Peyer's patch (tissue), 4 donors: ENCODE data around the gene ADAM12. TPM values are rescaled to one million over a fixed set of nuclear protein-coding genes. Genes with fewer than 3 reads are reported as not detected.

Source experiments
- DNase-seq, 3 donors: peaks; one replicate each; pipeline ENCODE4 v3.0.0-alpha.2; 2017 to 2019
- H3K27ac ChIP-seq, 4 donors: fragments of 200-600 bp; sonication (generic); one replicate each; pipeline ENCODE4 v1.5.1; 2016 to 2019
- H3K27me3 ChIP-seq, 2 donors: fragments of 200-600 bp; sonication (generic); one replicate each; pipeline ENCODE4 v1.5.1; 2019
- H3K36me3 ChIP-seq, 3 donors: fragments of 200-600 bp; sonication (generic); one replicate each; pipeline ENCODE4 v1.5.1; 2016 to 2019
- H3K4me1 ChIP-seq, 4 donors: fragments of 200-600 bp; sonication (generic); one replicate each; pipeline ENCODE4 v1.5.1; 2016 to 2019
- H3K4me3 ChIP-seq, 4 donors: fragments of 200-600 bp; sonication (generic); 1 replicate in 3 of 4; 2 replicates in 1 of 4; pipeline ENCODE4 v1.5.1; 2016 to 2019; ENCODE audit warnings: mild to moderate bottlenecking in 1 of 4
- H3K9me3 ChIP-seq, 4 donors: fragments of 200-600 bp; sonication (generic); one replicate each; pipeline ENCODE4 v1.5.1; 2016 to 2019; ENCODE audit warnings: mild to moderate bottlenecking in 1 of 4
- CTCF ChIP-seq, 6 experiments: fragments of 450-650 bp in 4 of 6; fragments of 200-600 bp in 2 of 6; sonication (generic) in 1 of 6; IDR thresholded peaks; one replicate each; pipeline ENCODE4 v1.5.1; 2017 to 2019; ENCODE audit warnings: antibody characterized with exemption in 6 of 6, mild to moderate bottlenecking in 3 of 6, moderate library complexity in 1 of 6
- POLR2A ChIP-seq, 2 donors: fragments of 450-650 bp; IDR thresholded peaks; one replicate each; pipeline ENCODE4 v1.5.1; 2017; ENCODE audit warnings: antibody characterized with exemption in 2 of 2, mild to moderate bottlenecking in 2 of 2, moderate library complexity in 2 of 2
- total RNA-seq, 4 donors: library from RNA; depleted of rRNA; stranded (reverse); fragments of >200 nt; gene quantifications; one replicate each; pipeline ENCODE4 v1.1.0, GENCODE V29; 2016

ADAM12 gene
- total RNA-seq, 4 donors from 2014 or later = 0.13 to 2.5 (median 0.66) TPM

DNA sequence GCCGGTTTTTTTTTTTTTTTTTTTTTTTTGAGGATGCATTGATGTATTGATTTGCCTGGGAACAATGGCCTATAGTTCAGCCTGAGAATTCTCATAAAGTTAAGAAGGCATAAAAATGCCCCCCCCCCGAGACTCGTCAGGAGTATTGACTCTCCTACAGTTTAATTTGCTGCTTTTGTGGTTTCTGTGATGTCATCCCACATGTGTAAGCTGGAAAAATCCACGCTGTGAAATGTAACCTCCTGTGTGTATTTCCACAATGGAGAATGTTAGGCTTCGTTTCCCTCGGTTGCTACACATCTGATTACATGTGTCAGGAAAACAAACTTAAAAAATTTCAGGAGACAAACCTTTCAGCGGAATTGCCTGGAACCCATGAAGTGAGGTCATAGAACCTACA, 374.0 kb downstream of the ADAM12 start:
- Histone ChIP-seq H3K4me1 (no peaks in the 10 kb centered on the region), H3K9me3 (no peaks in the 10 kb centered on the region), H3K27ac (no peak overlapping the region), H3K27me3 (no peaks in the 10 kb centered on the region), H3K4me3 (no peak overlapping the region), H3K36me3 (no peaks in the 10 kb centered on the region)
- no peak for DNase-seq
- TF ChIP-seq POLR2A (IDR thresholded peaks at IDR 0.05) (no peak), CTCF (IDR thresholded peaks at IDR 0.05) (no peak)

DNA sequence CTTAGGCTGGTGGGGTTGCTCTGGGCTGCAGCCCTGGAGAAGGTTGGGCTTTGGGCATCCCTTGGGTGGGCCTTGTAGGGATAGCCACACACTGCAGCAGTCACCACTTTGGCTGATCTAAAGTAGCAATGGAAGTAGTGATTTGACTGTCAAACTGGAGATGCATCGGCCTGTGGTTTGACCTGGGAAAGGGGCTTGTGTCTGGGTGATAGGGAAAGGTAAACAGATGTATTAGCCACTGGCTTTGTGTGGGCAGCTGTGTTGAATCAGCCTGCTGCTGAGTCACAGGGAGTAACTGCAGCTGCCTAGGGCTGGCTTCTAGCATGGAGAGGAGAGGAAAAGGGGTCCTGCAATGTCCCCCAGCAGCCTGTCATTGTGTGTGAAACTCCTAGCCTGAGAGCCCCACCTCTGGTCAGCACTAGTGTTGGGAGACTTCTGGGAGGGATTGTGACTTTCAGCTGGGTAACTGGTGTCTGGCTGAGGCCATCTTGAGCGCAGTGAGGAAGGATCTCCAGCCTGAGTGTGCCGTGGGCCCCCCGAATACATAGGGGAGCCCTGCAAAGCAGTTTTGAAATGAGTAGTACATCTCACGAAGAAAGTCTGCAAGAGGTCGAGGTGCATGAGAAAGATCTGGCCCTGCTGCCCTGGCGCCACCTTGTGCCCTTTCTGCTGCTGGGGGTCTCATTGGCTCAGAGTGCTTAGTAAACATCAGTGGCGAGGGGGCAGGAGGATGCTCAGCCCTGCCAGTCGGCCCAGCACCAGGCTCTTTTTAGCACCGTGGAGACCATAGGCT, 374.6 kb downstream of the ADAM12 start:
- Histone ChIP-seq H3K4me1 (no peaks in the 10 kb centered on the region), H3K9me3 (no peaks in the 10 kb centered on the region), H3K4me3 (no peak overlapping the region), H3K27me3 (no peaks in the 10 kb centered on the region), H3K27ac (no peak overlapping the region), H3K36me3 (no peaks in the 10 kb centered on the region)
- TF ChIP-seq CTCF (IDR thresholded peaks at IDR 0.05) (no peak), POLR2A (IDR thresholded peaks at IDR 0.05) (no peak)
- no peak for DNase-seq

- H3K36me3 ChIP-seq = no peaks in the 10 kb centered on the region
- H3K4me3 ChIP-seq = no peak overlapping the region
- no peak for DNase-seq
- H3K27me3 ChIP-seq = no peaks in the 10 kb centered on the region
- H3K9me3 ChIP-seq = no peaks in the 10 kb centered on the region
- TF ChIP-seq POLR2A (IDR thresholded peaks at IDR 0.05) (no peak), CTCF (IDR thresholded peaks at IDR 0.05) (no peak)
- no peaks in the 10 kb centered on the region for H3K4me1 ChIP-seq
- H3K27ac ChIP-seq = no peak overlapping the region
Measured at GRCh38 chr10:126012485-126012884, 375.8 kb downstream of the ADAM12 start.

- Histone ChIP-seq H3K4me3 (no peak overlapping the region), H3K36me3 (no peaks in the 10 kb centered on the region), H3K4me1 (no peaks in the 10 kb centered on the region), H3K9me3 (no peaks in the 10 kb centered on the region), H3K27ac (no peak overlapping the region), H3K27me3 (no peaks in the 10 kb centered on the region)
- no peak for DNase-seq
- TF ChIP-seq POLR2A (IDR thresholded peaks at IDR 0.05) = no peak
Measured at GRCh38 chr10:126011995-126012394, 376.3 kb downstream of the ADAM12 start.

DNA sequence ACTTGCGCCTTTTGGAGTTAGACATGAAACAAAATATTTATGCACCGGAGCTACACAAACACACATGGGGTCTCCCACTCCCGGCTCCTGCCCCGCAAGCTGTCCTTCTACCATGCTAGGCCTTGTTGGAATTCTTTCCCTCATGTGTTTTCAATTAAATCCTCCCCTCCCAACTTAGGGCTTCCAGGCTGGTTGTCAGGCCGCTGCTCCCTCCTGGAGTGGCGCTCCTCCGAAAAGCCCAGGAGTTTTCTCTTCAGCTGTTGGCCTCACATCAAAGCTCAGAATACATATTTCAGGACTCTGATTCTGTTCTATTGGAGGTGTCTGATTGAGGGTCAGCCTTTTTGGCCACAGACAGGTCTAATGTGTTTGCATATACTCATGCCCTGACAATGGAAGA, 378.6 kb downstream of the ADAM12 start:
- no peaks in the 10 kb centered on the region for H3K4me1 ChIP-seq
- TF ChIP-seq POLR2A (IDR thresholded peaks at IDR 0.05) (no peak), CTCF (IDR thresholded peaks at IDR 0.05) (no peak)
- H3K36me3 ChIP-seq = no peaks in the 10 kb centered on the region
- no peaks in the 10 kb centered on the region for H3K9me3 ChIP-seq
- no peaks in the 10 kb centered on the region for H3K27me3 ChIP-seq
- no peak overlapping the region for H3K27ac ChIP-seq
- DNase-seq = no peak
- H3K4me3 ChIP-seq = no peak overlapping the region

DNA sequence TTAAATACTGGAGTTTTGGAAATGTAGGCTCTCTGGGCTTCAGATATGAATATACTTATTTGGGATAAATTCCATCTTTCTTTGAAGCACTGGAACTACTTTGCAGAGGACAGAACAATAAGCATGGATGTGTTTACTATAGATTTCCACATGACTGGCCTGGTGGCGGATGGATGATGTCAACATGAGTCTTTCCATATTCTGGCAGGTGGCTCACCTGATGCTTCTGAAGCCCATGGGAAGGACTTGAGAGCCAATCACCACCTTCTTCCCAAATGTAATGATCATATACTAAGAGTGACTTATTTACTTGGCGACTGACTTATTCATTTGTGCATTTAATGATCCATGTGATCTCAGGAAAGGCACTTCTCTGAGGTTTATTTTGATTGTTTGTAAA, 381.4 kb downstream of the ADAM12 start:
- Histone ChIP-seq H3K4me3 (no peak overlapping the region), H3K36me3 (no peaks in the 10 kb centered on the region), H3K27me3 (no peaks in the 10 kb centered on the region), H3K27ac (no peak overlapping the region), H3K9me3 (no peaks in the 10 kb centered on the region), H3K4me1 (no peaks in the 10 kb centered on the region)
- TF ChIP-seq CTCF (IDR thresholded peaks at IDR 0.05) (no peak), POLR2A (IDR thresholded peaks at IDR 0.05) (no peak)
- DNase-seq = no peak
